Activated CD4-positive, alpha-beta T cell treated with anti-CD3 and anti-CD28 coated beads, Interleukin-2, amount 50 U/mL, for 16 hours (primary cell): ENCODE data around the gene ZNF335.
"Not testable (repeated sequence)": the region's sequence is repeated elsewhere in the genome, so short reads cannot be mapped to it uniquely, and the experiment has no call there.

Experiments
- DNase-seq: peaks from one replicate; pipeline ENCODE4 v3.0.0-alpha.2; 2020

The ZNF335 gene

GRCh38 chr20:45969712-45970634 is 2.0 kb downstream of the ZNF335 start:
- DNase-seq = no peak

GRCh38 chr20:45968801-45969711 is 2.9 kb downstream of the ZNF335 start:
- DNase-seq = no peak

GRCh38 chr20:45968081-45968671 is 3.8 kb downstream of the ZNF335 start:
- no peak for DNase-seq

GRCh38 chr20:45967551-45968080 is 4.4 kb downstream of the ZNF335 start:
- no peak for DNase-seq

- no peak for DNase-seq
Observed at GRCh38 chr20:45965169-45966002, 6.6 kb downstream of the ZNF335 start.

- DNase-seq = no peak
Observed at GRCh38 chr20:45964006-45964400, 8.0 kb downstream of the ZNF335 start.

- no peak for DNase-seq
Observed at GRCh38 chr20:45963059-45964005, 8.7 kb downstream of the ZNF335 start.

GRCh38 chr20:45962031-45962755 is 9.8 kb downstream of the ZNF335 start:
- no peak for DNase-seq

- no peak for DNase-seq
Observed at GRCh38 chr20:45959956-45960630, 11.9 kb downstream of the ZNF335 start.

- DNase-seq = no peak
Observed at GRCh38 chr20:45959126-45959525, 12.9 kb downstream of the ZNF335 start.

GRCh38 chr20:45958593-45958992 is 13.4 kb downstream of the ZNF335 start:
- no peak for DNase-seq

GRCh38 chr20:45957021-45957941 is 14.7 kb downstream of the ZNF335 start:
- no peak for DNase-seq

GRCh38 chr20:45956326-45956725 is 15.7 kb downstream of the ZNF335 start:
- DNase-seq = not testable (repeated sequence)

- no peak for DNase-seq
Observed at GRCh38 chr20:45953672-45954071, 18.3 kb downstream of the ZNF335 start.

GRCh38 chr20:45952861-45953260 is 19.1 kb downstream of the ZNF335 start:
- no peak for DNase-seq

GRCh38 chr20:45951925-45952834 is 19.8 kb downstream of the ZNF335 start:
- no peak for DNase-seq

GRCh38 chr20:45950330-45950646 is 21.7 kb downstream of the ZNF335 start:
- no peak for DNase-seq
